ENCODE results near the gene PKHD1. TPM values are rescaled to one million over a fixed set of nuclear protein-coding genes. Genes with fewer than 3 reads are reported as not detected.

Gene PKHD1
- total and polyA plus RNA-seq, 11 donors = 0.02 to 0.04 TPM; not detected in 9

GRCh38 chr6:52115891-52116604 lies 28.6 kb upstream of the PKHD1 start:
- intact Hi-C loops (cut with DNase I) = no loop called here
- H3K4me3 ChIP-seq = no peak overlapping the region
- DNase-seq = no peak
- H3K4me1 ChIP-seq = no peaks in the 10 kb centered on the region
- 75 to 81% (median 79%) methylated on average over 3 of the region's 3 CpGs for WGBS, 4 donors
- no peak overlapping the region for H3K27ac ChIP-seq
- TF ChIP-seq CTCF (IDR thresholded peaks at IDR 0.05) (no peak), POLR2A (IDR thresholded peaks at IDR 0.05) (no peak)
- H3K36me3 ChIP-seq = no peaks in the 10 kb centered on the region
- ATAC-seq = no peak
- peaks cover 0 to 4% (median 0%) of the 10 kb centered on the region in 9 donors for H3K27me3 ChIP-seq
- H3K9me3 ChIP-seq = peaks cover 0 to 20% (median 7%) of the 10 kb centered on the region in 12 donors

- intact Hi-C loops (cut with DNase I) = no loop called here
- TF ChIP-seq CTCF (IDR thresholded peaks at IDR 0.05) (no peak), POLR2A (IDR thresholded peaks at IDR 0.05) (no peak)
- 76 to 86% (median 84%) methylated on average over 3 of the region's 3 CpGs for WGBS, 4 donors
- no peaks in the 10 kb centered on the region for H3K4me1 ChIP-seq
- ATAC-seq (no peak), DNase-seq (no peak)
- peaks cover 0 to 20% (median 7%) of the 10 kb centered on the region in 12 donors for H3K9me3 ChIP-seq
- H3K36me3 ChIP-seq = no peaks in the 10 kb centered on the region
- H3K27me3 ChIP-seq = peaks cover 0 to 4% (median 0%) of the 10 kb centered on the region in 9 donors
- H3K27ac ChIP-seq = no peak overlapping the region
- no peak overlapping the region for H3K4me3 ChIP-seq
Measured at GRCh38 chr6:52115145-52115741, 27.8 kb upstream of the PKHD1 start.

- Histone ChIP-seq H3K36me3 (no peaks in the 10 kb centered on the region), H3K27ac (no peak overlapping the region), H3K4me1 (no peaks in the 10 kb centered on the region), H3K4me3 (no peak overlapping the region), H3K9me3 (no peaks in the 10 kb centered on the region), H3K27me3 (peaks cover 0 to 6% (median 0%) of the 10 kb centered on the region in 9 donors)
- DNase-seq (no peak), ATAC-seq (no peak)
- intact Hi-C loops (cut with DNase I) = loop anchor here in 1 of 10 donors (10.0 kb wide), 1 partner anchor 156 kb away; no protein-coding TSS in a partner anchor
- no peak for TF ChIP-seq CTCF (IDR thresholded peaks at IDR 0.05)
- no peak for TF ChIP-seq POLR2A (IDR thresholded peaks at IDR 0.05)
- WGBS, 4 donors = 73 to 89% (median 81%) methylated on average over 2 of the region's 2 CpGs
Measured at GRCh38 chr6:52109171-52109571, 21.8 kb upstream of the PKHD1 start.

GRCh38 chr6:52108128-52108527 lies 20.7 kb upstream of the PKHD1 start:
- no peaks in the 10 kb centered on the region for H3K4me1 ChIP-seq
- no peak overlapping the region for H3K4me3 ChIP-seq
- no peak for DNase-seq
- ATAC-seq = no peak
- H3K36me3 ChIP-seq = no peaks in the 10 kb centered on the region
- no peak for TF ChIP-seq POLR2A (IDR thresholded peaks at IDR 0.05)
- no peak for TF ChIP-seq CTCF (IDR thresholded peaks at IDR 0.05)
- H3K9me3 ChIP-seq = no peaks in the 10 kb centered on the region
- WGBS, 4 donors = 35 to 46% (median 38%) methylated on average over 4 of the region's 4 CpGs
- peaks cover 0 to 6% (median 0%) of the 10 kb centered on the region in 9 donors for H3K27me3 ChIP-seq
- H3K27ac ChIP-seq = no peak overlapping the region
- intact Hi-C loops (cut with DNase I) = loop anchor here in 1 of 10 donors (10.0 kb wide), 1 partner anchor 157 kb away; no protein-coding TSS in a partner anchor

Data from heart left ventricle (tissue), 16 donors.